ENCODE data around the gene PTX4. TPM values are rescaled to one million over a fixed set of nuclear protein-coding genes. Genes with fewer than 3 reads are reported as not detected.

PTX4 gene
- polyA plus RNA-seq, 1 of the 3 experiments (the other 2 are of a cell fraction): not detected

- Histone ChIP-seq H3K27me3 (ENCODE audit: insufficient read depth) (no peaks in the 10 kb centered on the region), H3K4me1 (ENCODE audit: control insufficient read depth in 1 of 2, insufficient read depth in 2 of 2, low read depth in 1 of 2, low read length in 1 of 2) (no peaks in the 10 kb centered on the region), H3K9me2 (no peaks in the 10 kb centered on the region), H3K36me3 (replicated peaks in 1 of 2; ENCODE audit: control insufficient read depth in 1 of 2, insufficient read depth in 2 of 2, low read length in 1 of 2) (peaks cover 0 to 41% of the 10 kb centered on the region in 2 experiments), H3K27ac (ENCODE audit: low read depth in 2 of 2, low read length in 1 of 2) (no peak overlapping the region), H3K9me3 (no peaks in the 10 kb centered on the region), H3K4me2 (no peak overlapping the region), H3K9ac (no peak overlapping the region), H3F3A (replicated peaks; ENCODE audit: insufficient read depth) (no peaks in the 10 kb centered on the region), H2AFZ (ENCODE audit: low read depth) (no peak overlapping the region), H4K20me1 (ENCODE audit: insufficient read depth) (no peaks in the 10 kb centered on the region), H3K79me2 (ENCODE audit: insufficient read depth) (no peaks in the 10 kb centered on the region), H3K4me3 (ENCODE audit: low read depth in 2 of 2, low read length in 1 of 2) (no peak overlapping the region)
- ChIA-PET POLR2A (interaction anchor here (0.7 kb wide), 1 partner anchor 51 kb away, joined by 3 read pairs; no protein-coding TSS in a partner anchor), CTCF (interaction anchor here (0.7 kb wide), 1 partner anchor 42 kb away, joined by 3 read pairs; no protein-coding TSS in a partner anchor)
- TF ChIP-seq ELF1 (IDR thresholded peaks at IDR 0.05) (no peak), GABPA (IDR thresholded peaks at IDR 0.05; ENCODE audit: low read depth) (no peak), FOXJ3 (CRISPR knock-in tag; IDR thresholded peaks at IDR 0.05) (no peak), RFX5 (IDR thresholded peaks at IDR 0.05; ENCODE audit: low read length) (no peak), RAD21 (IDR thresholded peaks at IDR 0.05; ENCODE audit: low read length) (no peak), RCOR1 (IDR thresholded peaks at IDR 0.05; ENCODE audit: low read length) (no peak), TAF1 (IDR thresholded peaks at IDR 0.05; ENCODE audit: borderline replicate concordance, low read depth, low read length) (no peak), ZBTB33 (IDR thresholded peaks at IDR 0.05; ENCODE audit: borderline replicate concordance, low read depth) (no peak), TEAD4 (IDR thresholded peaks at IDR 0.05; ENCODE audit: borderline replicate concordance, insufficient read depth) (no peak), CHD2 (IDR thresholded peaks at IDR 0.05; ENCODE audit: low read length, partially characterized antibody) (no peak), PBX3 (IDR thresholded peaks at IDR 0.05) (no peak), EP300 (IDR thresholded peaks at IDR 0.05; ENCODE audit: borderline replicate concordance in 1 of 2, low read depth in 1 of 2, low read length in 1 of 2) (no peak)
- WGBS (ENCODE audit: low lambda C conversion rate): 94% methylated on average over 20 of the region's 26 CpGs
- DNase-seq: no peak
These were observed 30.3 kb downstream of the PTX4 start for GRCh38 chr16:1458336-1458976.

DNA sequence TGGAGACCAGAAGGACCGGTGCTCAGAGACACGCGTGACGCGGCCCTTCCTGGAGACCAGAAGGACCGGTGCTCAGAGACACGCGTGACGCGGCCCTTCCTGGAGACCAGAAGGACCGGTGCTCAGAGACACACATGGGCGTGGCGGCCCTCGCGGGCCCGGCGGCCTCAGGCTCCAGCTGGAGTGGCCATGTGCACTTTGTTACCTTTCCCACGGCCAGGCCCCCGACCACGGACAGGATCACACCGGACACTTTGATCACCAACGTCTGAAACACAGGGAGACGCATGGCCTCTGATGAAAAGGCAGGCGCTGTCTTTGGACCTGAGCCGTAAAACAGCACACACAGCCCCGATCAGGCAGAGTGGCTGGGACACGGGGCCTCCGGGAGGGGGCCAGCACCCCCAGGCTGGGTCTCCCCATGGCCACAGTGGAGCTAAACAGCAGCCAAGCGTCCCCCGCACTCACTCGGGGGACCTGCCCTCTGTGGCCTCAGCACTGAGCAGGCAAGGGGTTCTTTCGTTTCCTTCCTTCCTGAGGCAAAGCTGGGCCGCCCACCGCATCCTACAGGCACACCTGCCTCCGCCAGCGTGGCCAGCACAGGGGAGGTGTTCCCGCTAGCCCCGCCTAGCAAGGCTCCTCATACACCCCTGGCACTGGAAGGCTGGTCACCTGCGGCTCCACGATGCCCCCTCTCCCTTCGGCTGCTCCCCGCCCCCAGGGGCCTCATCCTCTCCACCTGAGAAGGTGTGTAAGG, 31.1 kb downstream of the PTX4 start:
- Histone ChIP-seq H3K9me3 (no peaks in the 10 kb centered on the region), H3K27ac (ENCODE audit: low read depth in 2 of 2, low read length in 1 of 2) (no peak overlapping the region), H3K4me1 (ENCODE audit: control insufficient read depth in 1 of 2, insufficient read depth in 2 of 2, low read depth in 1 of 2, low read length in 1 of 2) (no peaks in the 10 kb centered on the region), H3K4me2 (no peak overlapping the region), H3K27me3 (ENCODE audit: insufficient read depth) (no peaks in the 10 kb centered on the region), H3K36me3 (replicated peaks in 1 of 2; ENCODE audit: control insufficient read depth in 1 of 2, insufficient read depth in 2 of 2, low read length in 1 of 2) (peaks cover 0 to 43% of the 10 kb centered on the region in 2 experiments), H4K20me1 (ENCODE audit: insufficient read depth) (no peaks in the 10 kb centered on the region), H3K9ac (no peak overlapping the region), H3K4me3 (ENCODE audit: low read depth in 2 of 2, low read length in 1 of 2) (no peak overlapping the region), H3F3A (replicated peaks; ENCODE audit: insufficient read depth) (no peaks in the 10 kb centered on the region), H2AFZ (ENCODE audit: low read depth) (no peak overlapping the region), H3K9me2 (no peaks in the 10 kb centered on the region), H3K79me2 (ENCODE audit: insufficient read depth) (no peaks in the 10 kb centered on the region)
- WGBS (ENCODE audit: low lambda C conversion rate): 91% methylated on average over 27 of the region's 42 CpGs
- TF ChIP-seq FOXM1 (IDR thresholded peaks at IDR 0.05; ENCODE audit: low read depth): no peak
- DNase-seq: no peak
- ChIA-PET CTCF (no interaction called here), POLR2A (no interaction called here)
